HEK293T (cell line): Measurements from ENCODE around the gene DUSP22.

Experiments
- CTCF ChIA-PET: fragments of 350-600 bp; formaldehyde crosslinking; extraction: SDS; loops from one replicate; lab custom pipeline; 2021; ENCODE audit warnings: antibody characterized with exemption, inconsistent platforms; lab: Yijun Ruan, JAX
- POLR2A ChIA-PET: fragments of 350-600 bp; formaldehyde crosslinking; extraction: SDS; loops from one replicate; lab custom pipeline; 2020; ENCODE audit warnings: antibody characterized with exemption, inconsistent platforms; lab: Yijun Ruan, JAX
- DNase-seq: peaks from one replicate; pipeline ENCODE4 v3.0.0; 2012; ENCODE audit warnings: mixed read lengths; ENCODE audit errors: extremely low spot score
- ARNT ChIP-seq: fragments of 450-650 bp; IDR thresholded peaks from 2 replicates; pipeline ENCODE4 v1.6.1; 2017; ENCODE audit warnings: mild to moderate bottlenecking
- BHLHE40 ChIP-seq: fragments of 450-650 bp; IDR thresholded peaks from 2 replicates; pipeline ENCODE4 v1.6.1; 2016; ENCODE audit warnings: mild to moderate bottlenecking, moderate library complexity, borderline replicate concordance
- CTBP1 ChIP-seq: fragments of 450-650 bp; IDR thresholded peaks from 2 replicates; pipeline ENCODE4 v1.6.1; 2016; ENCODE audit warnings: borderline replicate concordance
- ELF4 ChIP-seq: fragments of 450-650 bp; IDR thresholded peaks from 2 replicates; pipeline ENCODE4 v1.6.1; 2017; ENCODE audit warnings: antibody characterized with exemption
- FOXA1 ChIP-seq: fragments of 450-650 bp; IDR thresholded peaks from 2 replicates; pipeline ENCODE4 v1.6.1; 2016; ENCODE audit warnings: mild to moderate bottlenecking
- FOXK2 ChIP-seq: fragments of 450-650 bp; IDR thresholded peaks from 2 replicates; pipeline ENCODE4 v1.6.1; 2016; ENCODE audit warnings: mild to moderate bottlenecking
- FOXM1 ChIP-seq: fragments of 450-650 bp; IDR thresholded peaks from 2 replicates; pipeline ENCODE4 v1.6.1; 2017; ENCODE audit warnings: mild to moderate bottlenecking, borderline replicate concordance
- HDGF ChIP-seq: fragments of 450-650 bp; IDR thresholded peaks from 2 replicates; pipeline ENCODE4 v1.6.1; 2017; ENCODE audit warnings: antibody characterized with exemption, borderline replicate concordance
- L3MBTL2 ChIP-seq: fragments of 450-650 bp; conservative IDR thresholded peaks from 2 replicates; pipeline ENCODE4 v1.6.1; 2016; ENCODE audit warnings: mild to moderate bottlenecking
- LEF1 ChIP-seq: fragments of 450-650 bp; IDR thresholded peaks from 2 replicates; pipeline ENCODE4 v1.6.1; 2017; ENCODE audit warnings: mild to moderate bottlenecking, borderline replicate concordance
- NFRKB ChIP-seq: fragments of 450-650 bp; IDR thresholded peaks from 2 replicates; pipeline ENCODE4 v1.6.1; 2016; ENCODE audit warnings: mild to moderate bottlenecking, moderate library complexity
- SP1 ChIP-seq: fragments of 450-650 bp; IDR thresholded peaks from 2 replicates; pipeline ENCODE4 v1.6.1; 2017
- SUZ12 ChIP-seq: fragments of 450-650 bp; IDR thresholded peaks from 2 replicates; pipeline ENCODE4 v1.6.1; 2016; ENCODE audit warnings: mild to moderate bottlenecking
- TARDBP ChIP-seq: fragments of 450-650 bp; IDR thresholded peaks from 2 replicates; pipeline ENCODE4 v1.6.1; 2016
- ZNF384 ChIP-seq: fragments of 450-650 bp; IDR thresholded peaks from 2 replicates; pipeline ENCODE4 v1.6.1; 2016
- TF ChIP-seq, protein P1 (sequence below): fragments of 450-650 bp; IDR thresholded peaks from 2 replicates; pipeline ENCODE4 v1.6.1; 2016

DUSP22 gene

GRCh38 chr6:333379-334002 lies 41.2 kb downstream of the DUSP22 start:
- DNase-seq = no peak
- CTCF ChIA-PET = interaction anchor here (0.9 kb wide), 1 partner anchor 76 kb away, joined by 3 read pairs; no protein-coding TSS in a partner anchor
- TF ChIP-seq ELF4 (no peak), FOXA1 (no peak)
- POLR2A ChIA-PET = interaction anchor here (0.6 kb wide), 1 partner anchor 40 kb away, joined by 3 read pairs; no protein-coding TSS in a partner anchor

- no peak for DNase-seq
- ChIA-PET CTCF (interaction anchor here (0.7 kb wide), 1 partner anchor 52 kb away, joined by 3 read pairs; no protein-coding TSS in a partner anchor), POLR2A (no interaction called here)
- TF ChIP-seq ZNF384 (no peak), ARNT (no peak), ELF4 (no peak), L3MBTL2 (no peak), FOXA1 (no peak), SUZ12 (no peak)
- TF ChIP-seq, protein P1, sequence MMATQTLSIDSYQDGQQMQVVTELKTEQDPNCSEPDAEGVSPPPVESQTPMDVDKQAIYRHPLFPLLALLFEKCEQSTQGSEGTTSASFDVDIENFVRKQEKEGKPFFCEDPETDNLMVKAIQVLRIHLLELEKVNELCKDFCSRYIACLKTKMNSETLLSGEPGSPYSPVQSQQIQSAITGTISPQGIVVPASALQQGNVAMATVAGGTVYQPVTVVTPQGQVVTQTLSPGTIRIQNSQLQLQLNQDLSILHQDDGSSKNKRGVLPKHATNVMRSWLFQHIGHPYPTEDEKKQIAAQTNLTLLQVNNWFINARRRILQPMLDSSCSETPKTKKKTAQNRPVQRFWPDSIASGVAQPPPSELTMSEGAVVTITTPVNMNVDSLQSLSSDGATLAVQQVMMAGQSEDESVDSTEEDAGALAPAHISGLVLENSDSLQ = no peak
These were observed 42.5 kb downstream of the DUSP22 start for GRCh38 chr6:334536-335510.

DNA sequence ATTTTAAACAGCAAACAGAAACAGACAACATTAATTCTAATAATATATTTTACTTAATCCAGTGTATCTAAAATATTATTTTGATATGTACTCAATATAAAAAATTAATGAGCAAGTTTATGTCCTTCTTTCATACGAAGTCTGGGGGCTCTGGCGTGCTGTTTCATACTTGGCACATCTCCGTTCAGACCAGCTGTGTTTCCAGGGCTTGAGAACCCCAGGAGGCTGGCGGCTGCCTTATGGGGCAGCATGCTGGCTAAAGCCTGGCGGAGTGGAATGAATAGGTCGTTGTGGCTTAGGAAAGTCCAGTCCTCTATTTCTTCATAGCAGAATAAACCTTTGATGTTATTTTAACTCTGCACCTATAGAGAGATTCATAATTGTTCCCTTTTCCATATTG lies 43.3 kb downstream of the DUSP22 start:
- CTCF ChIA-PET = no interaction called here
- DNase-seq = no peak
- POLR2A ChIA-PET = no interaction called here
- TF ChIP-seq ZNF384 (no peak), ELF4 (no peak), ARNT (no peak), CTBP1 (no peak), SUZ12 (no peak), HDGF (no peak), LEF1 (no peak), NFRKB (no peak), FOXK2 (no peak), FOXM1 (no peak), FOXA1 (no peak), L3MBTL2 (no peak), BHLHE40 (no peak), TARDBP (no peak), SP1 (no peak)
- TF ChIP-seq, protein P1 = no peak

GRCh38 chr6:336159-337114 lies 44.1 kb downstream of the DUSP22 start:
- POLR2A ChIA-PET = no interaction called here

More at GRCh38 chr6:336159-337114, 44.1 kb downstream of the DUSP22 start:
- CTCF ChIA-PET = no interaction called here
- TF ChIP-seq L3MBTL2 (no peak), CTBP1 (no peak), FOXM1 (no peak), TARDBP (no peak), ARNT (no peak), FOXK2 (no peak), SP1 (no peak), HDGF (no peak), LEF1 (no peak), ZNF384 (no peak), SUZ12 (no peak), NFRKB (no peak), ELF4 (no peak), FOXA1 (no peak)
- TF ChIP-seq, protein P1 = no peak
- DNase-seq = no peak
